Breast epithelium (tissue), 4 donors: ENCODE measurements around the gene OXSM. TPM values are rescaled to one million over a fixed set of nuclear protein-coding genes. Genes with fewer than 3 reads are reported as not detected.

Source experiments
- DNase-seq, 2 donors: peaks; one replicate each; pipeline ENCODE4 v3.0.0-alpha.2; 2019; ENCODE audit warnings: low spot score in 2 of 2
- H3K27ac ChIP-seq, 2 donors: fragments of 200-600 bp; sonication (generic) in 1 of 2; one replicate each; pipeline ENCODE4 v1.5.1; 2016 to 2019; ENCODE audit warnings: mild to moderate bottlenecking in 1 of 2
- H3K27me3 ChIP-seq, 2 donors: fragments of 200-600 bp; sonication (generic) in 1 of 2; one replicate each; pipeline versions ENCODE4 v1.5.1 to v1.6.0; 2017 to 2019; ENCODE audit warnings: control low read depth in 1 of 2, mild to moderate bottlenecking in 1 of 2
- H3K36me3 ChIP-seq: fragments of 200-600 bp; one replicate; pipeline ENCODE4 v1.5.1; 2019
- H3K4me1 ChIP-seq, 2 donors: fragments of 200-600 bp; sonication (generic); one replicate each; pipeline ENCODE4 v1.5.1; 2016 to 2019; ENCODE audit warnings: control low read depth in 1 of 2
- H3K4me3 ChIP-seq, 3 donors: fragments of 200-600 bp; sonication (generic); 1 replicate in 2 of 3; 2 replicates in 1 of 3; pipeline ENCODE4 v1.5.1; 2016 to 2019; ENCODE audit warnings: mild to moderate bottlenecking in 3 of 3, moderate library complexity in 2 of 3
- H3K9me3 ChIP-seq, 2 donors: fragments of 200-600 bp; sonication (generic) in 1 of 2; one replicate each; pipeline ENCODE4 v1.5.1; 2016 to 2019; ENCODE audit warnings: control low read depth in 1 of 2
- CTCF ChIP-seq, 3 donors: fragments of 450-650 bp; IDR thresholded peaks; one replicate each; pipeline ENCODE4 v1.5.1; 2016 to 2017; ENCODE audit warnings: antibody characterized with exemption in 3 of 3, mild to moderate bottlenecking in 3 of 3, moderate library complexity in 3 of 3
- POLR2A ChIP-seq: fragments of 450-650 bp; IDR thresholded peaks from one replicate; pipeline ENCODE4 v1.6.1; 2016; ENCODE audit warnings: antibody characterized with exemption, mild to moderate bottlenecking, moderate library complexity
- POLR2AphosphoS5 ChIP-seq, 3 donors: sonication (generic); formaldehyde crosslinking; IDR thresholded peaks; one replicate each; pipeline ENCODE4 v1.6.1; 2017; ENCODE audit warnings: antibody characterized with exemption in 3 of 3
- intact Hi-C: fragments of 100-400 bp; cut with DNase I; formaldehyde crosslinking; loops from one replicate; pipeline ENCODE4 v1.15.1; 2023; ENCODE audit warnings: low total_unique reads
- total RNA-seq, 3 donors: library from RNA; depleted of rRNA; stranded (reverse); fragments of >200 nt; gene quantifications; one replicate each; pipeline ENCODE4 v1.1.0, GENCODE V29; 2016

Gene OXSM
- total RNA-seq, 3 donors from 2014 or later: 7.5 to 9.1 (median 8.5) TPM

GRCh38 chr3:25837038-25837437 is 47.1 kb downstream of the OXSM start:
- no peak for TF ChIP-seq POLR2AphosphoS5 (IDR thresholded peaks at IDR 0.05)
- TF ChIP-seq CTCF (IDR thresholded peaks at IDR 0.05): no peak
- TF ChIP-seq POLR2A: no peak
- no peaks in the 10 kb centered on the region for H3K27me3 ChIP-seq
- H3K27ac ChIP-seq: no peak overlapping the region
- peaks cover 0 to 6% of the 10 kb centered on the region in 2 donors for H3K9me3 ChIP-seq
- intact Hi-C loops: loop anchor here (5.0 to 10.0 kb wide), 2 partner anchors 485 to 1848 kb away; no protein-coding TSS in a partner anchor
- no peak for DNase-seq
- H3K4me3 ChIP-seq: no peak overlapping the region
- no peaks in the 10 kb centered on the region for H3K36me3 ChIP-seq
- no peaks in the 10 kb centered on the region for H3K4me1 ChIP-seq

- intact Hi-C loops: no loop called here
- H3K4me1 ChIP-seq: no peaks in the 10 kb centered on the region
- peaks cover 0 to 6% of the 10 kb centered on the region in 2 donors for H3K9me3 ChIP-seq
- no peaks in the 10 kb centered on the region for H3K27me3 ChIP-seq
- no peak for TF ChIP-seq POLR2A
- TF ChIP-seq CTCF (IDR thresholded peaks at IDR 0.05): no peak
- no peak for TF ChIP-seq POLR2AphosphoS5 (IDR thresholded peaks at IDR 0.05)
- no peak overlapping the region for H3K27ac ChIP-seq
- H3K4me3 ChIP-seq: no peak overlapping the region
- H3K36me3 ChIP-seq: no peaks in the 10 kb centered on the region
- DNase-seq: no peak
These were observed 50.2 kb downstream of the OXSM start for GRCh38 chr3:25840099-25840498.

- no peaks in the 10 kb centered on the region for H3K27me3 ChIP-seq
- H3K4me1 ChIP-seq: no peaks in the 10 kb centered on the region
- no peak overlapping the region for H3K4me3 ChIP-seq
- H3K27ac ChIP-seq: no peak overlapping the region
- H3K36me3 ChIP-seq: no peaks in the 10 kb centered on the region
- intact Hi-C loops: no loop called here
- peaks cover 0 to 2% of the 10 kb centered on the region in 2 donors for H3K9me3 ChIP-seq
- no peak for DNase-seq
- TF ChIP-seq POLR2A (no peak), POLR2AphosphoS5 (IDR thresholded peaks at IDR 0.05) (no peak), CTCF (IDR thresholded peaks at IDR 0.05) (no peak)
These were observed 53.4 kb downstream of the OXSM start for GRCh38 chr3:25843332-25843731.

Other genes with a start within 250 kb of the OXSM start
- 100 to 1,000 TPM in 2 of 3 donors, 10 to 100 TPM in 1; 79.8 to 145 (median 125) TPM for gene TOP2B, start 125.2 kb upstream of the OXSM start, total RNA-seq
- 10 to 100 TPM; 29.8 to 53.3 (median 41.0) TPM for gene NGLY1, start 6.6 kb upstream of the OXSM start, total RNA-seq